ENCODE measurements around the gene CLN6.

DNA sequence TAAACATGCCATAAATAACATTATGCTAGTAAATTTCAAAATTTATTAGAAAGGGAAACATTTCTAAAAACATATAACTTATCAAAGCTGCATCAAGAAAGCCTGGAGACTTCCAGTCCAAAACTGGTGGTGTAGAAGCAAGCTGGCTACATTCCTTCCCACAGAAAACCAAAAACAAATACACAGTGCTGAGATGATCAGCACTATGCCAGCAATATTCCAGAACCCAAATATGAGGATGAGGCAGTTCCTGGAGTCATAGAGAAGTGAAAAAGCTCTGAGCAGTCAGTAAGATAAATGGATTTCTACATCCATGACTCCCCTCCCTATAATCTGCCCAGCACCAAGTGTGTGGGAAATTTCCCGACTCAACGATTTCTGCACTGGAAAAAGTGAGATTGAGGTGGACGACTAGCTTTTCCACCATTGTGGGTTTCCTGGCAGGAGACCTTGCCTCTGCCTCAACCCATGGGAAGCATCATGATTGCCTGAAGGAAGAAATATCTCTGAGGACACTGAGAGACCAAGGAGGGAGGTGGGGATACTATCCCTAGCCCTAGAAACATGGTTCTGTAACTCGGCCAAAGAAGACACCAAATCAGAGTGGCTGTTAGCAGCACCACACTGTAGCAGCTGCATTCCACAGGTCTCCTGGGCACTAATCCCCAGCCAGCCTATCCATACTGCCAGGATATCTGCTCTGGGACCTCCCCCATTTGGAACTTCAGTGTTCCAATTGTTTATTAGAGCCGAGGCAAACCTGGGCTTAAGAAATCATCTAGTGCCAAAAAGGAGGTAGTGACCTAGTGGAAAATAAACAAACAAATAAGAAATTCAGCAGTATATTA is 11.8 kb upstream of the CLN6 start:
- TF ChIP-seq, protein P1, sequence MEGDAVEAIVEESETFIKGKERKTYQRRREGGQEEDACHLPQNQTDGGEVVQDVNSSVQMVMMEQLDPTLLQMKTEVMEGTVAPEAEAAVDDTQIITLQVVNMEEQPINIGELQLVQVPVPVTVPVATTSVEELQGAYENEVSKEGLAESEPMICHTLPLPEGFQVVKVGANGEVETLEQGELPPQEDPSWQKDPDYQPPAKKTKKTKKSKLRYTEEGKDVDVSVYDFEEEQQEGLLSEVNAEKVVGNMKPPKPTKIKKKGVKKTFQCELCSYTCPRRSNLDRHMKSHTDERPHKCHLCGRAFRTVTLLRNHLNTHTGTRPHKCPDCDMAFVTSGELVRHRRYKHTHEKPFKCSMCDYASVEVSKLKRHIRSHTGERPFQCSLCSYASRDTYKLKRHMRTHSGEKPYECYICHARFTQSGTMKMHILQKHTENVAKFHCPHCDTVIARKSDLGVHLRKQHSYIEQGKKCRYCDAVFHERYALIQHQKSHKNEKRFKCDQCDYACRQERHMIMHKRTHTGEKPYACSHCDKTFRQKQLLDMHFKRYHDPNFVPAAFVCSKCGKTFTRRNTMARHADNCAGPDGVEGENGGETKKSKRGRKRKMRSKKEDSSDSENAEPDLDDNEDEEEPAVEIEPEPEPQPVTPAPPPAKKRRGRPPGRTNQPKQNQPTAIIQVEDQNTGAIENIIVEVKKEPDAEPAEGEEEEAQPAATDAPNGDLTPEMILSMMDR (IDR thresholded peaks at IDR 0.05; ENCODE audit: low read depth, low read length) = no peak
- no peak for TF ChIP-seq POLR2A (IDR thresholded peaks at IDR 0.05; ENCODE audit: extremely low read depth, insufficient read length)
